HepG2 (cell line): ENCODE data around the gene NOL4L. TPM values are rescaled to one million over a fixed set of nuclear protein-coding genes. Genes with fewer than 3 reads are reported as not detected.

Experiments
- AGO1 ChIP-seq: fragments of 200-400 bp; formaldehyde crosslinking; IDR thresholded peaks from 2 replicates; pipeline ENCODE4 v1.6.1; 2017; ENCODE audit warnings: mild to moderate bottlenecking, low read depth, low read length, moderate library complexity; ENCODE audit not compliant: poor library complexity, severe bottlenecking
- AGO2 ChIP-seq: fragments of 200-400 bp; formaldehyde crosslinking; optimal IDR thresholded peaks from 2 replicates; pipeline ENCODE3; 2017; ENCODE audit warnings: mild to moderate bottlenecking, low read depth, low read length, moderate library complexity
- EP300 ChIP-seq, 3 experiments: sonication (generic) in 1 of 3; formaldehyde crosslinking in 1 of 3; IDR thresholded peaks; 2 replicates each; pipeline versions ENCODE4 v1.5.1 to v1.6.1; 2011 to 2020; ENCODE audit warnings: low read depth in 2 of 3, low read length in 2 of 3, borderline replicate concordance in 1 of 3, improper control_type of control experiment in 1 of 3, mild to moderate bottlenecking in 1 of 3, missing genetic modification reagents in 1 of 3, moderate library complexity in 1 of 3
- HOMEZ ChIP-seq: IDR thresholded peaks from 2 replicates; pipeline ENCODE4 v1.6.1; 2016; ENCODE audit warnings: low read depth
- KLF12 ChIP-seq: sonication (generic); formaldehyde crosslinking; IDR thresholded peaks from 2 replicates; pipeline ENCODE4 v1.4.0; 2020; ENCODE audit warnings: missing genetic modification reagents, borderline replicate concordance
- MLX ChIP-seq: IDR thresholded peaks from 2 replicates; pipeline ENCODE4 v1.6.1; 2016
- PCBP1 ChIP-seq: fragments of 200-400 bp; formaldehyde crosslinking; IDR thresholded peaks from 2 replicates; pipeline ENCODE4 v1.6.1; 2017; ENCODE audit warnings: mild to moderate bottlenecking, low read depth, low read length, borderline replicate concordance
- SNAI1 ChIP-seq: sonication (generic); formaldehyde crosslinking; IDR thresholded peaks from 2 replicates; pipeline ENCODE4 v1.5.0; 2020; ENCODE audit warnings: mild to moderate bottlenecking, missing genetic modification reagents, borderline replicate concordance
- SP2 ChIP-seq: sonication (generic); formaldehyde crosslinking; IDR thresholded peaks from 2 replicates; pipeline ENCODE4 v1.5.1; 2020; ENCODE audit warnings: mild to moderate bottlenecking, missing genetic modification reagents
- TAF1 ChIP-seq: sonication (generic); formaldehyde crosslinking; IDR thresholded peaks from 2 replicates; pipeline ENCODE4 v1.4.0; 2020; ENCODE audit warnings: missing genetic modification reagents
- THAP8 ChIP-seq: sonication (generic); formaldehyde crosslinking; IDR thresholded peaks from 2 replicates; pipeline ENCODE4 v1.5.1; 2020; ENCODE audit warnings: missing genetic modification reagents, mild to moderate bottlenecking, borderline replicate concordance
- ZNF260 ChIP-seq: sonication (generic); formaldehyde crosslinking; IDR thresholded peaks from 2 replicates; pipeline ENCODE4 v1.4.0; 2020; ENCODE audit warnings: missing genetic modification reagents, low read depth, mild to moderate bottlenecking, borderline replicate concordance
- ZNF558 ChIP-seq: sonication (generic); formaldehyde crosslinking; IDR thresholded peaks from 2 replicates; pipeline ENCODE4 v1.9.0; 2022; ENCODE audit warnings: mild to moderate bottlenecking, missing genetic modification reagents, borderline replicate concordance
- ZNF567 ChIP-seq: sonication (generic); formaldehyde crosslinking; IDR thresholded peaks from 2 replicates; pipeline ENCODE4 v1.8.1; 2023; ENCODE audit warnings: mild to moderate bottlenecking, missing genetic modification reagents, borderline replicate concordance
- ZNF772 ChIP-seq: sonication (generic); formaldehyde crosslinking; IDR thresholded peaks from 2 replicates; pipeline ENCODE4 v1.5.0; 2020; ENCODE audit warnings: mild to moderate bottlenecking, missing genetic modification reagents
- polyA plus RNA-seq, 8 experiments: library from polyadenylated mRNA; depleted of rRNA in 3 of 8; stranded (reverse) in 7 of 8; unstranded in 1 of 8; fragments of >200 nt; fragmentation: Illumina TruSeq in 4 of 8; extraction: Trizol in 4 of 8; gene quantifications; 2 replicates each; pipeline versions ENCODE4 v1.2.1 to v1.2.3, GENCODE V29; 2011 to 2016; ENCODE audit warnings: low read depth in 4 of 8, missing spikeins in 1 of 8, mixed read lengths in 1 of 8; ENCODE audit not compliant: insufficient read depth in 1 of 8
- total RNA-seq, 5 experiments: library from RNA; depleted of rRNA; stranded (reverse); fragments of >200 nt; fragmentation: Illumina TruSeq; extraction: Trizol; gene quantifications; 2 replicates each; pipeline ENCODE4 v1.2.3, GENCODE V29; 2016; ENCODE audit warnings: low read depth in 1 of 5
- TF ChIP-seq, protein P1 (sequence below): sonication (generic); formaldehyde crosslinking; IDR thresholded peaks from 2 replicates; pipeline ENCODE4 v1.8.0; 2022; ENCODE audit warnings: mild to moderate bottlenecking, missing genetic modification reagents
- TF ChIP-seq, protein P2 (sequence below): sonication (generic); formaldehyde crosslinking; IDR thresholded peaks from 2 replicates; pipeline ENCODE4 v1.4.0; 2020; ENCODE audit warnings: mild to moderate bottlenecking, missing genetic modification reagents

NOL4L gene
- total and polyA plus RNA-seq, 2 of the 13 experiments (the other 11 are each of a cell fraction or from before 2014, with no cell fraction given) = 16.6 to 35.4 TPM

GRCh38 chr20:32483351-32484224, 101.5 kb downstream of the NOL4L start (continued):
- TF ChIP-seq, protein P1, sequence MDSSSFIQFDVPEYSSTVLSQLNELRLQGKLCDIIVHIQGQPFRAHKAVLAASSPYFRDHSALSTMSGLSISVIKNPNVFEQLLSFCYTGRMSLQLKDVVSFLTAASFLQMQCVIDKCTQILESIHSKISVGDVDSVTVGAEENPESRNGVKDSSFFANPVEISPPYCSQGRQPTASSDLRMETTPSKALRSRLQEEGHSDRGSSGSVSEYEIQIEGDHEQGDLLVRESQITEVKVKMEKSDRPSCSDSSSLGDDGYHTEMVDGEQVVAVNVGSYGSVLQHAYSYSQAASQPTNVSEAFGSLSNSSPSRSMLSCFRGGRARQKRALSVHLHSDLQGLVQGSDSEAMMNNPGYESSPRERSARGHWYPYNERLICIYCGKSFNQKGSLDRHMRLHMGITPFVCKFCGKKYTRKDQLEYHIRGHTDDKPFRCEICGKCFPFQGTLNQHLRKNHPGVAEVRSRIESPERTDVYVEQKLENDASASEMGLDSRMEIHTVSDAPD (CRISPR knock-in tag) = no peak; the same call in 1 of the 2 replicates
- TF ChIP-seq HOMEZ (CRISPR knock-in tag) (0 out of 2 replicates have a peak, but pooled peaks have one; percentile 8), AGO2 (peak; percentile 81), ZNF567 (0 out of 2 replicates have a peak, but pooled peaks have one; percentile 54), MLX (CRISPR knock-in tag) (no peak), EP300 (IDR thresholded peaks at IDR 0.05; ENCODE audit: low read depth in 2 of 2, low read length in 2 of 2) (no peak), EP300 (CRISPR knock-in tag; IDR thresholded peaks at IDR 0.05; ENCODE audit: borderline replicate concordance) (peak; percentile 42; the same call in 1 of the 2 replicates), KLF12 (CRISPR knock-in tag) (no peak; the same call in 1 of the 2 replicates), AGO1 (peak; percentile 81), PCBP1 (peak; percentile 99), SNAI1 (0 out of 2 replicates have a peak, but pooled peaks have one; percentile 70), SP2 (no peak), THAP8 (CRISPR knock-in tag) (0 out of 2 replicates have a peak, but pooled peaks have one; percentile 15), TAF1 (CRISPR knock-in tag) (peak; percentile 56; the same call in 1 of the 2 replicates), ZNF772 (CRISPR knock-in tag) (0 out of 2 replicates have a peak, but pooled peaks have one; percentile 42), ZNF260 (CRISPR knock-in tag) (no peak), ZNF558 (CRISPR knock-in tag) (no peak; the same call in 1 of the 2 replicates)
- TF ChIP-seq, protein P2, sequence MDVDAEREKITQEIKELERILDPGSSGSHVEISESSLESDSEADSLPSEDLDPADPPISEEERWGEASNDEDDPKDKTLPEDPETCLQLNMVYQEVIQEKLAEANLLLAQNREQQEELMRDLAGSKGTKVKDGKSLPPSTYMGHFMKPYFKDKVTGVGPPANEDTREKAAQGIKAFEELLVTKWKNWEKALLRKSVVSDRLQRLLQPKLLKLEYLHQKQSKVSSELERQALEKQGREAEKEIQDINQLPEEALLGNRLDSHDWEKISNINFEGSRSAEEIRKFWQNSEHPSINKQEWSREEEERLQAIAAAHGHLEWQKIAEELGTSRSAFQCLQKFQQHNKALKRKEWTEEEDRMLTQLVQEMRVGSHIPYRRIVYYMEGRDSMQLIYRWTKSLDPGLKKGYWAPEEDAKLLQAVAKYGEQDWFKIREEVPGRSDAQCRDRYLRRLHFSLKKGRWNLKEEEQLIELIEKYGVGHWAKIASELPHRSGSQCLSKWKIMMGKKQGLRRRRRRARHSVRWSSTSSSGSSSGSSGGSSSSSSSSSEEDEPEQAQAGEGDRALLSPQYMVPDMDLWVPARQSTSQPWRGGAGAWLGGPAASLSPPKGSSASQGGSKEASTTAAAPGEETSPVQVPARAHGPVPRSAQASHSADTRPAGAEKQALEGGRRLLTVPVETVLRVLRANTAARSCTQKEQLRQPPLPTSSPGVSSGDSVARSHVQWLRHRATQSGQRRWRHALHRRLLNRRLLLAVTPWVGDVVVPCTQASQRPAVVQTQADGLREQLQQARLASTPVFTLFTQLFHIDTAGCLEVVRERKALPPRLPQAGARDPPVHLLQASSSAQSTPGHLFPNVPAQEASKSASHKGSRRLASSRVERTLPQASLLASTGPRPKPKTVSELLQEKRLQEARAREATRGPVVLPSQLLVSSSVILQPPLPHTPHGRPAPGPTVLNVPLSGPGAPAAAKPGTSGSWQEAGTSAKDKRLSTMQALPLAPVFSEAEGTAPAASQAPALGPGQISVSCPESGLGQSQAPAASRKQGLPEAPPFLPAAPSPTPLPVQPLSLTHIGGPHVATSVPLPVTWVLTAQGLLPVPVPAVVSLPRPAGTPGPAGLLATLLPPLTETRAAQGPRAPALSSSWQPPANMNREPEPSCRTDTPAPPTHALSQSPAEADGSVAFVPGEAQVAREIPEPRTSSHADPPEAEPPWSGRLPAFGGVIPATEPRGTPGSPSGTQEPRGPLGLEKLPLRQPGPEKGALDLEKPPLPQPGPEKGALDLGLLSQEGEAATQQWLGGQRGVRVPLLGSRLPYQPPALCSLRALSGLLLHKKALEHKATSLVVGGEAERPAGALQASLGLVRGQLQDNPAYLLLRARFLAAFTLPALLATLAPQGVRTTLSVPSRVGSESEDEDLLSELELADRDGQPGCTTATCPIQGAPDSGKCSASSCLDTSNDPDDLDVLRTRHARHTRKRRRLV (CRISPR knock-in tag) = peak; percentile 76; the same call in 1 of the 2 replicates
